D721Med (cell line): Measurements from ENCODE around the gene LYL1.
A peak's percentile ranks its signal among the peaks of the same experiment; 100 is the strongest.

Source experiments
- DNase-seq: peaks from one replicate; pipeline ENCODE4 v3.0.0; 2011; ENCODE audit warnings: low spot score; ENCODE audit not compliant: insufficient read length
- FAIRE-seq: peaks from 2 replicates; lab custom pipeline; 2011; peaks lifted over from hg19 to GRCh38; lab: Jason Lieb, UNC
- CTCF ChIP-seq: IDR thresholded peaks from 2 replicates; pipeline ENCODE4 v1.5.1; 2012; ENCODE audit warnings: mild to moderate bottlenecking, control low read depth; ENCODE audit not compliant: insufficient read depth; ENCODE audit errors: missing control alignments

The LYL1 gene

GRCh38 chr19:13094106-13094504, 8.6 kb downstream of the LYL1 start:
- FAIRE-seq = no peak
- DNase-seq = no peak
- TF ChIP-seq CTCF = no peak

- FAIRE-seq (peak; percentile 29), DNase-seq (peak; percentile 97)
- TF ChIP-seq CTCF = peak; percentile 96
Observed at GRCh38 chr19:13093407-13094105, 9.1 kb downstream of the LYL1 start.

GRCh38 chr19:13092606-13093235, 9.9 kb downstream of the LYL1 start:
- FAIRE-seq = no peak
- TF ChIP-seq CTCF = no peak

GRCh38 chr19:13092158-13092543, 10.5 kb downstream of the LYL1 start:
- no peak for DNase-seq
- FAIRE-seq = no peak
- TF ChIP-seq CTCF = no peak

More at GRCh38 chr19:13092606-13093235, 9.9 kb downstream of the LYL1 start:
- DNase-seq = no peak

GRCh38 chr19:13091400-13092157, 11.1 kb downstream of the LYL1 start:
- no peak for TF ChIP-seq CTCF
- DNase-seq = no peak
- FAIRE-seq = no peak

- no peak for FAIRE-seq
- TF ChIP-seq CTCF = no peak
- no peak for DNase-seq
Observed at GRCh38 chr19:13090511-13091231, 12.0 kb downstream of the LYL1 start.
